Right atrium auricular region (tissue), 2 donors: Measurements from ENCODE around the gene CTBP1. TPM values are rescaled to one million over a fixed set of nuclear protein-coding genes. Genes with fewer than 3 reads are reported as not detected.

Experiments
- DNase-seq: peaks from one replicate; pipeline ENCODE4 v3.0.0-alpha.2; 2019; ENCODE audit warnings: low spot score
- H3K27ac ChIP-seq, 2 donors: fragments of 200-600 bp; sonication (generic); 1 replicate in 1 of 2; 2 replicates in 1 of 2; pipeline ENCODE4 v1.5.1; 2016 to 2019
- H3K27me3 ChIP-seq, 2 donors: fragments of 200-600 bp; sonication (generic); one replicate each; pipeline versions ENCODE4 v1.5.1 to v1.6.0; 2017 to 2019
- H3K36me3 ChIP-seq: fragments of 200-600 bp; sonication (generic); one replicate; pipeline ENCODE4 v1.5.1; 2016
- H3K4me1 ChIP-seq, 2 donors: fragments of 200-600 bp; sonication (generic); one replicate each; pipeline versions ENCODE4 v1.5.1 to v1.6.0; 2017 to 2019
- H3K4me3 ChIP-seq, 2 donors: fragments of 200-600 bp; sonication (generic); 1 replicate in 1 of 2; 2 replicates in 1 of 2; pipeline ENCODE4 v1.5.1; 2017 to 2019; ENCODE audit warnings: mild to moderate bottlenecking in 1 of 2, moderate library complexity in 1 of 2
- H3K9me3 ChIP-seq, 2 donors: fragments of 200-600 bp; sonication (generic); one replicate each; pipeline ENCODE4 v1.5.1; 2019
- CTCF ChIP-seq, 2 donors: fragments of 200-600 bp; sonication (generic); IDR thresholded peaks; one replicate each; pipeline ENCODE4 v1.5.1; 2019; ENCODE audit warnings: antibody characterized with exemption in 2 of 2
- total RNA-seq, 2 donors: library from RNA; depleted of rRNA; stranded (reverse); fragments of >200 nt; gene quantifications; one replicate each; pipeline ENCODE4 v1.1.0, GENCODE V29; 2016

Gene CTBP1
- total RNA-seq, 2 donors from 2014 or later, result 104 to 140 TPM

DNA sequence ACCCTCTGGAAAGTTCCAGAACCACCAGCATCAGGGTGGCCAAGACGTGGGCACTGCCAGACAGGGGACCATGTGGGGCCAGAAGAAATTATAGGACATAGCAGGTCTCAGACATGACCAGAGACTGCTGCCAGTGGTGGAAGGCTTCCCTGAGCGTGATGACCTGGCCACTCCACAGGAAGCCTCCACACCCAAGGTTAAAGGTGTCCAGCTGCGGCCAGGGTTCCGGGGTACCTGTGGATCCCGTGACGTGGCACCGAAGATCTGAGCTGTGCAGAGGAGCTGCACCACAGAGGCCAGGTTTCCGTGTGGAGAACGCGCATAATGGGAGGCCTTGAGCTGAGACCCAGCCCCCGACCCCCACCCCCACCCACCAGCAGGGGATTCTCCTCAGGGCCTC, 16.4 kb upstream of the CTBP1 start:
- Histone ChIP-seq H3K4me1 (no peaks in the 10 kb centered on the region), H3K9me3 (peaks cover 0 to 8% of the 10 kb centered on the region in 2 donors), H3K27me3 (no peaks in the 10 kb centered on the region), H3K27ac (no peak overlapping the region), H3K4me3 (no peak overlapping the region), H3K36me3 (no peaks in the 10 kb centered on the region)
- TF ChIP-seq CTCF (IDR thresholded peaks at IDR 0.05), result no peak
- no peak for DNase-seq

GRCh38 chr4:1264942-1265341, 16.0 kb upstream of the CTBP1 start:
- TF ChIP-seq CTCF (IDR thresholded peaks at IDR 0.05), result no peak
- Histone ChIP-seq H3K27ac (no peak overlapping the region), H3K27me3 (no peaks in the 10 kb centered on the region), H3K9me3 (peaks cover 0 to 8% of the 10 kb centered on the region in 2 donors), H3K4me3 (no peak overlapping the region), H3K36me3 (no peaks in the 10 kb centered on the region), H3K4me1 (no peaks in the 10 kb centered on the region)
- DNase-seq, result no peak

DNA sequence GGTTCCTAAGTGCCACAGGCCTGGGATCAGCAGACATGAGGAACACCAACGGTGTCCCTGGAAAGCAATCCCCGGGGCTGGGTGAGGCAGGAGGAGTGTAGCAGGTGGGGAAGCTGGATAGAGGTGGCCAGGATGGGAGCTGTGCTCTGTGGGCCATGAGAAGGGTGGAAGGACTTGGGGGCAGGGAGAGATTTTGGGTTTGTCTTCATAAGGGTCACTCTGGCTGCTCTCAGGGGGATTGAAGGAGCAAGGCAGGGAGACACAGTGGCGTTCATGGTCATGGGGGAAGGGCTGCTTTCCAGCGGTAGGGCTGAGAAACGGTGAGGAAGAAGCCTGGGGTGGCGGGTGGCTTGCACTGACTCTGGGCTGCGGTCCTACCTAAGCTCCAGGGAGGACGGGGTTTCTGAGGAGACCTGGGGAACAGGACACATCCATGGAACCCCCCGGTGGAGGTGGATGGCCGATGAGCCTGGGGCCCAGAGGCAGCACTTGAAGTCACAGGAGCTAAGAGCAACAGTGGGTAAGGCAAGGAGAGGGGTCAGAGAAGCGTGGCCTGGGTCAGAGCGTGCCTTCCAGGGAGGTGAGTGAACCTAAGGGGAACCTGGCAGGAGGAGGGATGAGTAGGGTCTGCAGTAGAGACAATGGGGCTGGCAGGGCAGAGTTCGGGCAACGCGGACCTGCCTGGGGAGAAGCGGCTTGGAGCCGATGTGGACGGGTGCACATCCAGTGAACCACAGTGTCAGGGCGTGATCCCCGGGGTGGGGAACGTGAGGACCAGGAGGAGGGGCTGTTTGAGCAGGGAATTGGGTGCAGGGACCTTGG, 12.4 kb upstream of the CTBP1 start:
- no peak for TF ChIP-seq CTCF (IDR thresholded peaks at IDR 0.05)
- DNase-seq, result no peak
- no peaks in the 10 kb centered on the region for H3K36me3 ChIP-seq
- no peaks in the 10 kb centered on the region for H3K27me3 ChIP-seq
- no peak overlapping the region for H3K27ac ChIP-seq
- H3K9me3 ChIP-seq, result no peaks in the 10 kb centered on the region
- H3K4me3 ChIP-seq, result no peak overlapping the region
- no peaks in the 10 kb centered on the region for H3K4me1 ChIP-seq

GRCh38 chr4:1260418-1261106, 11.6 kb upstream of the CTBP1 start:
- Histone ChIP-seq H3K27me3 (no peaks in the 10 kb centered on the region), H3K36me3 (no peaks in the 10 kb centered on the region), H3K4me3 (no peak overlapping the region), H3K9me3 (no peaks in the 10 kb centered on the region), H3K4me1 (no peaks in the 10 kb centered on the region), H3K27ac (no peak overlapping the region)
- DNase-seq, result no peak
- no peak for TF ChIP-seq CTCF (IDR thresholded peaks at IDR 0.05)

GRCh38 chr4:1259966-1260365, 11.0 kb upstream of the CTBP1 start:
- no peaks in the 10 kb centered on the region for H3K4me1 ChIP-seq
- no peaks in the 10 kb centered on the region for H3K27me3 ChIP-seq
- H3K36me3 ChIP-seq, result no peaks in the 10 kb centered on the region

More at GRCh38 chr4:1259966-1260365, 11.0 kb upstream of the CTBP1 start:
- DNase-seq, result no peak
- Histone ChIP-seq H3K9me3 (no peaks in the 10 kb centered on the region), H3K4me3 (no peak overlapping the region), H3K27ac (no peak overlapping the region)
- TF ChIP-seq CTCF (IDR thresholded peaks at IDR 0.05), result no peak
